COLO668 (cell line): ENCODE data around the gene RBMS1.

Experiments
- DNase-seq: peaks from one replicate; lab custom pipeline; 2025; ENCODE audit not compliant: unreplicated experiment; lab: John Stamatoyannopoulos, UW

RBMS1 gene

GRCh38 chr2:160282063-160282580 is 211.5 kb downstream of the RBMS1 start:
- no peak for DNase-seq

GRCh38 chr2:160281213-160281612 is 212.4 kb downstream of the RBMS1 start:
- no peak for DNase-seq

- no peak for DNase-seq
Measured at GRCh38 chr2:160279813-160280465, 213.7 kb downstream of the RBMS1 start.

GRCh38 chr2:160278879-160279177 is 214.8 kb downstream of the RBMS1 start:
- DNase-seq = no peak

GRCh38 chr2:160278101-160278878 is 215.3 kb downstream of the RBMS1 start:
- DNase-seq = peak; percentile 35

- no peak for DNase-seq
Measured at GRCh38 chr2:160277151-160277550, 216.5 kb downstream of the RBMS1 start.

GRCh38 chr2:160275656-160276055 is 218.0 kb downstream of the RBMS1 start:
- no peak for DNase-seq

GRCh38 chr2:160271171-160272086 is 222.2 kb downstream of the RBMS1 start:
- no peak for DNase-seq

GRCh38 chr2:160270571-160271113 is 223.0 kb downstream of the RBMS1 start:
- no peak for DNase-seq

GRCh38 chr2:160269803-160270570 is 223.6 kb downstream of the RBMS1 start:
- DNase-seq = peak; percentile 52

- no peak for DNase-seq
Measured at GRCh38 chr2:160269365-160269764, 224.2 kb downstream of the RBMS1 start.

GRCh38 chr2:160268151-160268781 is 225.3 kb downstream of the RBMS1 start:
- no peak for DNase-seq

GRCh38 chr2:160267692-160268091 is 225.9 kb downstream of the RBMS1 start:
- no peak for DNase-seq

- DNase-seq = no peak
Measured at GRCh38 chr2:160267022-160267421, 226.6 kb downstream of the RBMS1 start.

GRCh38 chr2:160266037-160266551 is 227.5 kb downstream of the RBMS1 start:
- no peak for DNase-seq

- no peak for DNase-seq
Measured at GRCh38 chr2:160264308-160264707, 229.3 kb downstream of the RBMS1 start.

GRCh38 chr2:160261732-160262131 is 231.9 kb downstream of the RBMS1 start:
- no peak for DNase-seq

- no peak for DNase-seq
Measured at GRCh38 chr2:160258492-160258805, 235.2 kb downstream of the RBMS1 start.

- DNase-seq = no peak
Measured at GRCh38 chr2:160257743-160258491, 235.7 kb downstream of the RBMS1 start.
